ENCODE measurements around the gene MTRF1L. TPM values are rescaled to one million over a fixed set of nuclear protein-coding genes. Genes with fewer than 3 reads are reported as not detected.
"Not testable (repeated sequence)": the region's sequence is repeated elsewhere in the genome, so short reads cannot be mapped to it uniquely, and the experiment has no call there.

The MTRF1L gene
- total RNA-seq, 1 experiment from 2014 or later: 8.0 TPM

DNA sequence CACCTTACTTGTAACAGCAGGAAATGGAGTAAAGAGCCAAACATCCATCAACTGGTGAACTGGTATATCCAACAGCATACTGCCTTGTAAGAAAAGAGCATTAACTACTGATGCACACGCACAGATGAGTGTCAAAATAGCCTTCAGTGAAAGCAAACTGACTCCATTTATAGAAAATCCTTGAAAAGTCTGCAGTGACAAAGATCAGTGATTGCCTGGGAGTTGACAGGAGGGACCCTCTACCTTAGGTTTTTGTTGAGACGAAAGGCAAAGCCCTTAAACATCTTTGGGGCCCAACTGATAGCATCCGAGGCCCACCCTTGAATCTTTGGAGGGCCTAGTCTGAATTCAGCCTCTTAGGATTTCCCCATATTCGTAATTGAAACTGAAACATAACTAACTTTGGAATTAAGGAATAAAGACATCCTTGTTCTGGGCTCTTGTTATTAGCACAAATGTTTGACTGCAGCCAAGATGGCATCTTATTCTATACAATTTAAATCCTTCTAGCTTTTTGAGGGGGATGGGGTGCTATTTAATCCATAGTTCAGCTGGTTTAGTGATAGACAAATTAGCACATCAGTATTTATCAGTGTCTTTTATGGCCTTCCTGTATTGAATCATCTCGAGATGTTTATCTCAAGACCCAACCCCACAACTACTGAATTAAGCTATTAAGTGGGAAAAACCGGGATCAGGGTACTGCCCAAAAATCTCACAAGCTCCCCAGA, 32.7 kb downstream of the MTRF1L start:
- peaks cover 20% of the 10 kb centered on the region for H3K79me2 ChIP-seq (ENCODE audit: low read depth)
- H3F3A ChIP-seq (ENCODE audit: insufficient read depth, low read depth): peaks cover 28% of the 10 kb centered on the region
- H3K27me3 ChIP-seq (ENCODE audit: insufficient read depth, low read depth): no peaks in the 10 kb centered on the region
- H3K9me2 ChIP-seq (ENCODE audit: insufficient read depth): no peaks in the 10 kb centered on the region
- no peak overlapping the region for H2AFZ ChIP-seq
- no peaks in the 10 kb centered on the region; the same call in 1 of the 2 replicates for H3K9me3 ChIP-seq (ENCODE audit: insufficient read depth, low read depth)
- DNase-seq: no peak
- H3K27ac ChIP-seq: no peak overlapping the region
- no peaks in the 10 kb centered on the region for H4K20me1 ChIP-seq (ENCODE audit: insufficient read depth)
- peaks cover 43% of the 10 kb centered on the region for H3K36me3 ChIP-seq (ENCODE audit: low read depth)
- no peak overlapping the region for H3K4me3 ChIP-seq
- no TSS peak for BruUV-seq (replicated peaks)
- H3K4me2 ChIP-seq: no peak overlapping the region
- H3K4me1 ChIP-seq (replicated peaks; ENCODE audit: insufficient read depth): no peaks in the 10 kb centered on the region
- ChIA-PET CTCF (interaction anchor here (1.1 kb wide), 1 partner anchor 22 kb away, joined by 6 read pairs; no protein-coding TSS in a partner anchor), POLR2A (ENCODE audit: unreplicated experiment) (no interaction called here)
- TF ChIP-seq, protein P1, sequence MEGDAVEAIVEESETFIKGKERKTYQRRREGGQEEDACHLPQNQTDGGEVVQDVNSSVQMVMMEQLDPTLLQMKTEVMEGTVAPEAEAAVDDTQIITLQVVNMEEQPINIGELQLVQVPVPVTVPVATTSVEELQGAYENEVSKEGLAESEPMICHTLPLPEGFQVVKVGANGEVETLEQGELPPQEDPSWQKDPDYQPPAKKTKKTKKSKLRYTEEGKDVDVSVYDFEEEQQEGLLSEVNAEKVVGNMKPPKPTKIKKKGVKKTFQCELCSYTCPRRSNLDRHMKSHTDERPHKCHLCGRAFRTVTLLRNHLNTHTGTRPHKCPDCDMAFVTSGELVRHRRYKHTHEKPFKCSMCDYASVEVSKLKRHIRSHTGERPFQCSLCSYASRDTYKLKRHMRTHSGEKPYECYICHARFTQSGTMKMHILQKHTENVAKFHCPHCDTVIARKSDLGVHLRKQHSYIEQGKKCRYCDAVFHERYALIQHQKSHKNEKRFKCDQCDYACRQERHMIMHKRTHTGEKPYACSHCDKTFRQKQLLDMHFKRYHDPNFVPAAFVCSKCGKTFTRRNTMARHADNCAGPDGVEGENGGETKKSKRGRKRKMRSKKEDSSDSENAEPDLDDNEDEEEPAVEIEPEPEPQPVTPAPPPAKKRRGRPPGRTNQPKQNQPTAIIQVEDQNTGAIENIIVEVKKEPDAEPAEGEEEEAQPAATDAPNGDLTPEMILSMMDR (conservative IDR thresholded peaks at IDR 0.05): no peak
- no peak for TF ChIP-seq EZH2 (IDR thresholded peaks at IDR 0.05; ENCODE audit: low read depth)
- intact Hi-C loops (cut with micrococcal nuclease; ENCODE audit: unreplicated experiment): no loop called here

DNA sequence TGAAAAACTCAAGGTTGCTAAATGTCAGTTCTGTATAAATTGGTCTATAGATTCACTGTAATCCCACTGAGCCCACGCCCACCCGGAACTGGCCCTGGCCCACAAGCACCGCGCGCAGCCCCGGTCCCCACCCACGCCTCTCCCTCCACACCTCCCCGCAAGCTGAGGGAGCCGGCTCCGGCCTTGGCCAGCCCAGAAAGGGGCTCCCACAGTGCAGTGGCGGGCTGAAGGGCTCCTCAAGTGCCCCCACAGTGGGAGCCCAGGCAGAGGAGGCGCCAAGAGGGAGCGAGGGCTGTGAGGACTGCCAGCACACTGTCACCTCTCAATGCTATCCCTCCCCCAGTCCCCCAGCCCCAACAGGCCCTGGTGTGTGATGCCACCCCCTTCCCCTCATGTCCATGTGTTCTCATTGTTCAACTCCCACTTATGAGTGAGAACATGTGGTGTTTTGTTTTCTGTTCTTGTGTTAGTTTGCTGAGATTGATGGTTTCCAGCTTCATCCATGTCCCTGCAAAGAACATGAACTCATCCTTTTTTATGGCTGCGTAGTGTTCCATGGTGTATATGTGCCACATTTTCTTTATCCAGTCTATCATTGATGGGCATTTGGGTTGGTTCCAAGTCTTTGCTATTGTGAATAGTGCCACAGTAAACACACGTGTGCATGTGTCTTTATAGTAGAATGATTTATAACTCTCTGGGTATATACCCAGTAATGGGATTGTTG, 36.2 kb downstream of the MTRF1L start:
- Histone ChIP-seq H3F3A (ENCODE audit: insufficient read depth, low read depth) (peaks cover 17% of the 10 kb centered on the region; the same call in 1 of the 2 replicates), H3K36me3 (ENCODE audit: low read depth) (0 out of 2 replicates have a peak, but pooled peaks cover 11% of the 10 kb centered on the region)
- DNase-seq; H3K4me2 ChIP-seq; H3K9me2 ChIP-seq (ENCODE audit: insufficient read depth); H2AFZ ChIP-seq; H4K20me1 ChIP-seq (ENCODE audit: insufficient read depth); POLR2A ChIA-PET (ENCODE audit: unreplicated experiment); H3K27ac ChIP-seq; intact Hi-C loops (cut with micrococcal nuclease; ENCODE audit: unreplicated experiment); H3K9me3 ChIP-seq (ENCODE audit: insufficient read depth, low read depth); CTCF ChIA-PET; H3K4me3 ChIP-seq; H3K27me3 ChIP-seq (ENCODE audit: insufficient read depth, low read depth); BruUV-seq (replicated peaks); H3K79me2 ChIP-seq (ENCODE audit: low read depth); H3K4me1 ChIP-seq (replicated peaks; ENCODE audit: insufficient read depth): not testable (repeated sequence)

DNA sequence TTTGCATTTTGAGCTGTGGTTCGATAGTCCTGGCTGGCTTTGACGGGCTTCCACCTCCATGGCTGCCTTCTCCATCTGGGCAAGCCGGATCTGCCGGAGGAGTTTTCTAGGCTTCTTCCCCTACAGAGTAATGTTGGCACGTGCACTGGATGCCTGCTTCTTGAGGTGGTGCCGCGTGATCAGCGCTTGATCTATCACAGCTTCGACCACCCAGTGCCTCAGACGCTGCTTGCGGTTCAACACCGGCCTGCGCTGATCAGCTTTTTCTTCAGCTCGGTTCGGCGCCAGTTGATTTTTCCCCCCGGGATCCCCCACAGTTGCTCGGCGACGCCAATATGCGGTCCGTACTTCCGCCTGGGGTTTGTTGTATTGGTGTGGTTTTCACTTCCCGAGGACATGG, 43.2 kb downstream of the MTRF1L start:
- no peak overlapping the region for H3K27ac ChIP-seq
- H3K36me3 ChIP-seq (ENCODE audit: low read depth): no peaks in the 10 kb centered on the region
- H3K4me3 ChIP-seq: no peak overlapping the region
- no peak for DNase-seq
- H4K20me1 ChIP-seq (ENCODE audit: insufficient read depth): no peaks in the 10 kb centered on the region
- no TSS peak for BruUV-seq (replicated peaks)
- H3K9me3 ChIP-seq (ENCODE audit: insufficient read depth, low read depth): no peaks in the 10 kb centered on the region
- CTCF ChIA-PET: no interaction called here
- no peaks in the 10 kb centered on the region for H3K79me2 ChIP-seq (ENCODE audit: low read depth)
- intact Hi-C loops (cut with micrococcal nuclease; ENCODE audit: unreplicated experiment): no loop called here
- no peaks in the 10 kb centered on the region for H3K27me3 ChIP-seq (ENCODE audit: insufficient read depth, low read depth)
- TF ChIP-seq, protein P1 (conservative IDR thresholded peaks at IDR 0.05): no peak
- TF ChIP-seq EZH2 (IDR thresholded peaks at IDR 0.05; ENCODE audit: low read depth): no peak
- H3K4me2 ChIP-seq: no peak overlapping the region
- POLR2A ChIA-PET (ENCODE audit: unreplicated experiment): no interaction called here
- H3K9me2 ChIP-seq (ENCODE audit: insufficient read depth): no peaks in the 10 kb centered on the region
- H2AFZ ChIP-seq: no peak overlapping the region
- H3F3A ChIP-seq (ENCODE audit: insufficient read depth, low read depth): no peaks in the 10 kb centered on the region
- H3K4me1 ChIP-seq (replicated peaks; ENCODE audit: insufficient read depth): no peaks in the 10 kb centered on the region
